HepG2 (cell line): ENCODE results near the gene BMP6.

Experiments
- HMG20A ChIP-seq: IDR thresholded peaks from 2 replicates; pipeline ENCODE4 v1.6.1; 2016; ENCODE audit warnings: borderline replicate concordance
- JUN ChIP-seq: sonication (generic); formaldehyde crosslinking; IDR thresholded peaks from 2 replicates; pipeline ENCODE4 v1.4.0; 2020; ENCODE audit warnings: mild to moderate bottlenecking, missing genetic modification reagents
- NR2C2 ChIP-seq: sonication (generic); formaldehyde crosslinking; IDR thresholded peaks from 2 replicates; pipeline ENCODE4 v1.4.0; 2020; ENCODE audit warnings: missing genetic modification reagents, mild to moderate bottlenecking, moderate library complexity, borderline replicate concordance
- PHF21A ChIP-seq: sonication (generic); formaldehyde crosslinking; IDR thresholded peaks from 2 replicates; pipeline ENCODE4 v1.5.0; 2020; ENCODE audit warnings: mild to moderate bottlenecking, missing genetic modification reagents
- POLR2AphosphoS5 ChIP-seq: IDR thresholded peaks from 2 replicates; pipeline ENCODE4 v1.6.1; 2012; ENCODE audit warnings: low read depth, low read length
- ZNF12 ChIP-seq: sonication (generic); formaldehyde crosslinking; IDR thresholded peaks from 2 replicates; pipeline ENCODE4 v1.5.0; 2020; ENCODE audit warnings: missing genetic modification reagents
- ZNF24 ChIP-seq: fragments of 450-650 bp; IDR thresholded peaks from 2 replicates; pipeline ENCODE4 v1.6.1; 2017; ENCODE audit warnings: antibody characterized with exemption, mild to moderate bottlenecking
- TF ChIP-seq, protein P1 (sequence below): sonication (generic); formaldehyde crosslinking; IDR thresholded peaks from 2 replicates; pipeline ENCODE4 v1.5.1; 2020; ENCODE audit warnings: mild to moderate bottlenecking, missing genetic modification reagents
- TF ChIP-seq, protein P2 (sequence below): sonication (generic); formaldehyde crosslinking; IDR thresholded peaks from 2 replicates; pipeline ENCODE4 v1.5.0; 2020; ENCODE audit warnings: mild to moderate bottlenecking, missing genetic modification reagents, moderate library complexity
- TF ChIP-seq, protein P3 (sequence below): sonication (generic); formaldehyde crosslinking; IDR thresholded peaks from 2 replicates; pipeline ENCODE4 v1.4.0; 2020; ENCODE audit warnings: mild to moderate bottlenecking, missing genetic modification reagents
- TF ChIP-seq, protein P4 (sequence below): IDR thresholded peaks from 2 replicates; pipeline ENCODE4 v1.6.1; 2016; ENCODE audit warnings: low read depth

DNA sequence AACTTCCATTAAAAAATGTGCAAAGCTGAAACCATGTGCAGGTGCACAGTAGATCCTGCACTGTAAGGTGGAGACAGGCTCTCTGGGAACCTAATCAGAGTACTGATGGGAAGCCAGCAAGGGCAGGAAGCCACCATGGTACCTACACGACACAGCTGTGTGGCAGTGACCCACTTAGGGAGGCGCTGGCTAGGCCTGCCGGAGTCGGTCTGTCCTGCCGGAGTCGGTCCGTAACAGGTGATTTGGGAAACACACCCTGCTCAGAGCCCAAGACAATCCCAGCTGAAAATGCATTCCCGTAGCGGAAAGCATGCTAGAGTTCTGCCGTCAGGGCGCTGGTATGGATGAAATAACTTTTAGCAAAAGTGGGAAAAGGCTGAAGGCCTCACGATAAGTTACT lies 167.4 kb downstream of the BMP6 start:
- TF ChIP-seq POLR2AphosphoS5 (no peak), HMG20A (CRISPR knock-in tag) (no peak), PHF21A (CRISPR knock-in tag) (no peak), JUN (CRISPR knock-in tag) (no peak), ZNF12 (CRISPR knock-in tag) (no peak), ZNF24 (no peak), NR2C2 (CRISPR knock-in tag) (no peak)
- TF ChIP-seq, protein P1, sequence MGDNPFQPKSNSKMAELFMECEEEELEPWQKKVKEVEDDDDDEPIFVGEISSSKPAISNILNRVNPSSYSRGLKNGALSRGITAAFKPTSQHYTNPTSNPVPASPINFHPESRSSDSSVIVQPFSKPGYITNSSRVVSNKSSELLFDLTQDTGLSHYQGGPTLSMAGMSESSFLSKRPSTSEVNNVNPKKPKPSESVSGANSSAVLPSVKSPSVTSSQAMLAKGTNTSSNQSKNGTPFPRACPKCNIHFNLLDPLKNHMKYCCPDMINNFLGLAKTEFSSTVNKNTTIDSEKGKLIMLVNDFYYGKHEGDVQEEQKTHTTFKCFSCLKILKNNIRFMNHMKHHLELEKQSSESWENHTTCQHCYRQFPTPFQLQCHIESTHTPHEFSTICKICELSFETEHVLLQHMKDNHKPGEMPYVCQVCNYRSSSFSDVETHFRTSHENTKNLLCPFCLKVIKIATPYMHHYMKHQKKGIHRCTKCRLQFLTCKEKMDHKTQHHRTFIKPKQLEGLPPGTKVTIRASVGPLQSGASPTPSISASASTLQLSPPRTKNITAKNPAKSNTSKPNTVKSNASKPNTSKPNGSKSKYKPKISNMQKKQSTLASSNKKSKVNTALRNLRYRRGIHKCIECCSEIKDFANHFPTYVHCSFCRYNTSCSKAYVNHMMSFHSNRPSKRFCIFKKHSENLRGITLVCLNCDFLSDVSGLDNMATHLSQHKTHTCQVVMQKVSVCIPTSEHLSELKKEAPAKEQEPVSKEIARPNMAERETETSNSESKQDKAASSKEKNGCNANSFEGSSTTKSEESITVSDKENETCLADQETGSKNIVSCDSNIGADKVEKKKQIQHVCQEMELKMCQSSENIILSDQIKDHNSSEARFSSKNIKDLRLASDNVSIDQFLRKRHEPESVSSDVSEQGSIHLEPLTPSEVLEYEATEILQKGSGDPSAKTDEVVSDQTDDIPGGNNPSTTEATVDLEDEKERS, result no peak
- TF ChIP-seq, protein P2, sequence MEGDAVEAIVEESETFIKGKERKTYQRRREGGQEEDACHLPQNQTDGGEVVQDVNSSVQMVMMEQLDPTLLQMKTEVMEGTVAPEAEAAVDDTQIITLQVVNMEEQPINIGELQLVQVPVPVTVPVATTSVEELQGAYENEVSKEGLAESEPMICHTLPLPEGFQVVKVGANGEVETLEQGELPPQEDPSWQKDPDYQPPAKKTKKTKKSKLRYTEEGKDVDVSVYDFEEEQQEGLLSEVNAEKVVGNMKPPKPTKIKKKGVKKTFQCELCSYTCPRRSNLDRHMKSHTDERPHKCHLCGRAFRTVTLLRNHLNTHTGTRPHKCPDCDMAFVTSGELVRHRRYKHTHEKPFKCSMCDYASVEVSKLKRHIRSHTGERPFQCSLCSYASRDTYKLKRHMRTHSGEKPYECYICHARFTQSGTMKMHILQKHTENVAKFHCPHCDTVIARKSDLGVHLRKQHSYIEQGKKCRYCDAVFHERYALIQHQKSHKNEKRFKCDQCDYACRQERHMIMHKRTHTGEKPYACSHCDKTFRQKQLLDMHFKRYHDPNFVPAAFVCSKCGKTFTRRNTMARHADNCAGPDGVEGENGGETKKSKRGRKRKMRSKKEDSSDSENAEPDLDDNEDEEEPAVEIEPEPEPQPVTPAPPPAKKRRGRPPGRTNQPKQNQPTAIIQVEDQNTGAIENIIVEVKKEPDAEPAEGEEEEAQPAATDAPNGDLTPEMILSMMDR (CRISPR knock-in tag), result no peak
- TF ChIP-seq, protein P3, sequence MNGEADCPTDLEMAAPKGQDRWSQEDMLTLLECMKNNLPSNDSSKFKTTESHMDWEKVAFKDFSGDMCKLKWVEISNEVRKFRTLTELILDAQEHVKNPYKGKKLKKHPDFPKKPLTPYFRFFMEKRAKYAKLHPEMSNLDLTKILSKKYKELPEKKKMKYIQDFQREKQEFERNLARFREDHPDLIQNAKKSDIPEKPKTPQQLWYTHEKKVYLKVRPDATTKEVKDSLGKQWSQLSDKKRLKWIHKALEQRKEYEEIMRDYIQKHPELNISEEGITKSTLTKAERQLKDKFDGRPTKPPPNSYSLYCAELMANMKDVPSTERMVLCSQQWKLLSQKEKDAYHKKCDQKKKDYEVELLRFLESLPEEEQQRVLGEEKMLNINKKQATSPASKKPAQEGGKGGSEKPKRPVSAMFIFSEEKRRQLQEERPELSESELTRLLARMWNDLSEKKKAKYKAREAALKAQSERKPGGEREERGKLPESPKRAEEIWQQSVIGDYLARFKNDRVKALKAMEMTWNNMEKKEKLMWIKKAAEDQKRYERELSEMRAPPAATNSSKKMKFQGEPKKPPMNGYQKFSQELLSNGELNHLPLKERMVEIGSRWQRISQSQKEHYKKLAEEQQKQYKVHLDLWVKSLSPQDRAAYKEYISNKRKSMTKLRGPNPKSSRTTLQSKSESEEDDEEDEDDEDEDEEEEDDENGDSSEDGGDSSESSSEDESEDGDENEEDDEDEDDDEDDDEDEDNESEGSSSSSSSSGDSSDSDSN (CRISPR knock-in tag), result no peak
- TF ChIP-seq, protein P4, sequence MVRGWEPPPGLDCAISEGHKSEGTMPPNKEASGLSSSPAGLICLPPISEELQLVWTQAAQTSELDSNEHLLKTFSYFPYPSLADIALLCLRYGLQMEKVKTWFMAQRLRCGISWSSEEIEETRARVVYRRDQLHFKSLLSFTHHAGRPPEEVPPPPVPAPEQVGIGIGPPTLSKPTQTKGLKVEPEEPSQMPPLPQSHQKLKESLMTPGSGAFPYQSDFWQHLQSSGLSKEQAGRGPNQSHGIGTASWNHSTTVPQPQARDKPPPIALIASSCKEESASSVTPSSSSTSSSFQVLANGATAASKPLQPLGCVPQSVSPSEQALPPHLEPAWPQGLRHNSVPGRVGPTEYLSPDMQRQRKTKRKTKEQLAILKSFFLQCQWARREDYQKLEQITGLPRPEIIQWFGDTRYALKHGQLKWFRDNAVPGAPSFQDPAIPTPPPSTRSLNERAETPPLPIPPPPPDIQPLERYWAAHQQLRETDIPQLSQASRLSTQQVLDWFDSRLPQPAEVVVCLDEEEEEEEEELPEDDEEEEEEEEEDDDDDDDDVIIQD, result no peak
